HuH-7 (cell line): Measurements from ENCODE around the gene ZNF697.

Source experiments
- DNase-seq: peaks from one replicate; pipeline ENCODE4 v3.0.0; 2011; ENCODE audit warnings: low spot score

Gene ZNF697

DNA sequence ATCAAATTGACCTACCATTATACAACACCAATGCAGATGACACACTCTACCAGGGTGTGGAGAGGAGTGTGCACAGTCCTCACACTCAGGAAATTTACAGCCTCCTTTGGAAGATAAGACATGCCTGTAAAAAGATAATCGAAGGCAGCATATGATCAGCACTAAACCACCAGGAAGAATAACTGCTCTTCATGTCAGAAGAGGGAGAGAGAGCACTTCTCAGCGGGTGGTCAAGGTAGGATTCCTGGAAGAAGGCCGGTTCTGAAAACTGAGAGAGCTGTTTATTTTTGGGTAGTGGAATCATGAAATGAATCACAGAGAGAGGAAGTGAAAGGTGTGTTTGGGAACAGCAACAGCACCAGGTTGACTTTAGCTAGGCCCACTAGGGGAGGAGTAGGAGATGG, 14.0 kb upstream of the ZNF697 start:
- no peak for DNase-seq

- DNase-seq: no peak
Measured at GRCh38 chr1:119660253-119661083, 12.4 kb upstream of the ZNF697 start.

- DNase-seq: no peak
Measured at GRCh38 chr1:119659628-119660027, 11.6 kb upstream of the ZNF697 start.

- no peak for DNase-seq
Measured at GRCh38 chr1:119656410-119656955, 8.4 kb upstream of the ZNF697 start.

DNA sequence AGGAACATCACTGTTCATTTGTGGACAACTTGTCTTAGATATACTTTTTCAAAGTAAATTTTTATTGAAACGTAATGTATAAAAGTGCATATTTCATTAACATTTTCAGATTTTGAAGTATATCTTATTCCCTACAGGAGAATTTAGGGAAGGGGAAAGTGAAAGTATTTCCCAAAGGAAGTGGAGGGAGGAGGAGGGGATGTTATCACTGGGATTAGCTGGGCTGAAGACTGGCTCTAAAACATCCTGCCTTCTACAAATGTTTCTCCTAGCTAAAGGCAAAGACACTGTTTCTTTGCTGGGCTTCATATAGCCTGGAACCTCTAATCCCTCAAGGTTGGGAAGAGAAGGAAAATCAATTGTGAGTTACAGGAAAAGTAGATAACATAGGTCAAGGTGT, 7.1 kb upstream of the ZNF697 start:
- no peak for DNase-seq

DNA sequence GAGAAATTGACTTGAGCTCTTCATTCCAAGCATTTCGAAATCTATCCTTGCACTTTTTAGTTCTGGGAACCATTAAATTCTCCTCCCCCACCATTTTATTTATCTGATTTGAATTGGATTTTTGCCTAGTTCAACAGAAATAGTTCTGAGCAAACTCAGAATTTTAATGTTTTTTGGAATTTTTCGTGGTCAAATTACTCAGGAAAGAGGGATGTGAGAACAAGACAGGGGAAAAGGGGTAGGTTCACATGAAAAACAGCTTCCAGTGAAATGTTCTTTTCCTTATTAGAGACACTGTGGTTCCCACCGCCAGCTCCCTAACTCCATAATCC, 5.7 kb upstream of the ZNF697 start:
- DNase-seq: no peak

DNA sequence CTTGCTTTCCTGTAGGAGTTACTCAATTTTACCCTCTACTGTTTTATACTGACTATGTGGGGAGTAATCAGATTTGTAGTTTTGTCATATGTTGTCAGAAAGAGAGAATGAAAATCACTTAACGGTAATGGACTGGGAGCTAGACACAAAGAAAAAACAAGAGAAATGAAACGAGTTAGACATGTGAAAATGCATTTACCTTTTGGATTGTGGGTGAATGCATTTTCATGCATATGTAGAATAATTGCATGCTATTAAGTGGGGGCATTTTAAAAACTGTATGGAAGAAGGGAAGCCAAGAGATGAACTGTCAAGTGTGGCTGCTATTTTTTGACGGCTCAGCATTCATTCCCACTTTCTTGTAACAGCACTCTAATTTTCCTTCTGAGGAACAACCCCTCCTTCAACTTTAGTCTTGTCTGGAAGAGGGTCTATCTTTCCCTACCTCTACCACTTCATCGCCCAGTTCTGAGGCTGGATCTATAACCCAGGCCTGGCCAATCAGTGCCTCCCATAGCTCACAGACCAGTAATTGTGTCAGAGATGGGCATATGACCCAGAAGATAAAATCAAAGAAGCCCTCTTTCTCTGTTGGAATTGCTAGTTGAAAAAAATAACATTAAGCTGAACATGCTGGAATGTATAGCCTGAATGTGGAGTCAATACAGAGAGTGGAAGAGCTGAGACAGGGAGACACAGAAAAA, 5.2 kb upstream of the ZNF697 start:
- DNase-seq: no peak

- DNase-seq: no peak
Measured at GRCh38 chr1:119652587-119652986, 4.5 kb upstream of the ZNF697 start.

DNA sequence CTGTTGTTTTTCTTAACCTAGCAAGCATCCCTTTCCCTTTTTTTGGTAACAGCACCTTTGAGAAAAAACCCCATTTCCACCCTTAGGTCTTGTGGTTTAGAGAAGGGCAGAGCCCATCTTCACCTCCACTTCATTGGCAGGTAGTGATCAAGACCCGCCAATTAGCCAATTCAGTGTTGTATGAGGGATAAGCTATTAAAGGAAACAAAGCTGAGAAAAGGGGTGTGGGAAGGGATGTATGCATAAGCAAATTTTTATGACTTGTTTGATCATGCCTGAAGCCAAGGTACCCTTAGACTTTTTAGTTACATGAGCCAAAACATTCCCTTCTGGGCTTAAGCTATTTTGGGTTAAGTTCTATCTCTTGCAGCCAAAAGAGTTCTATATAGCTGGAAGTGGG, 3.6 kb upstream of the ZNF697 start:
- DNase-seq: no peak

DNA sequence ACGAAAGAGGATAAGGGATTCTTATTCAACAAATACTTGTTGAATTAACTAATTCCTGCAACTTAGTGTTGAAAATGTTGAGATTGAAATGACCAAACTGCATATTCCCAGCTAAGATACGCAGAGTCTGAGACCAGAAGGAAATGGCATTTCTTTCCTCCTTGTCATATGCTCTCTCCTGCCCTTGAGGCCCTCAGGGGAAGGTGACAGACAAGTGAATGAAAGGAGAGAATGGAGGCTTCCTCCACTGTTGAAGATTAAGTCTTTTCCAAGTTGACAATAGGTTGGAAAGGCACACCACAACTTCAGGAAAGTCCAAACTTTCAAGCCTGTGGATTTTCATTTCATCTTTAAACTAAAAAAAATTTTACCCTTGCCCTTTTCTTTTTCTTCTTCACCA, 3.1 kb upstream of the ZNF697 start:
- DNase-seq: no peak

DNA sequence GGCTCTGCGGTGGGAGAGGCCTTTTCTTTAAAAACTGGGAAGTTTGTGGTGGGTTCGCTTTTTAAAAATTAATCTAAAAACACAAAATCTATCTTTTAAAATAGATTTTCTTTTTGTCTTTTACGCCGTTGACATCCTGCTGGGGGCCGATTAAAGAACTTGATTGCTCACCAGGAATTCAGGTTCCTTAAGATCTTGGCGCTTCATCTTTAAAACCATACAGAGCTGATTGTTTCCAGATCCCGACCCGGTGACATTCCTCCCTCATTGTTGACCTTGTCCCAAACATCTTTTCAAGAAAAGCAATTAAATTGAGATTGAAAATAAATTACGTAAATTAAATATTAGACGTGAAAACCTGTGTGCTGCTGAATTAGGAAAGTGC, 546 bp upstream of the ZNF697 start:
- no peak for DNase-seq

GRCh38 chr1:119647228-119647733, 785 bp downstream of the ZNF697 start:
- no peak for DNase-seq

DNA sequence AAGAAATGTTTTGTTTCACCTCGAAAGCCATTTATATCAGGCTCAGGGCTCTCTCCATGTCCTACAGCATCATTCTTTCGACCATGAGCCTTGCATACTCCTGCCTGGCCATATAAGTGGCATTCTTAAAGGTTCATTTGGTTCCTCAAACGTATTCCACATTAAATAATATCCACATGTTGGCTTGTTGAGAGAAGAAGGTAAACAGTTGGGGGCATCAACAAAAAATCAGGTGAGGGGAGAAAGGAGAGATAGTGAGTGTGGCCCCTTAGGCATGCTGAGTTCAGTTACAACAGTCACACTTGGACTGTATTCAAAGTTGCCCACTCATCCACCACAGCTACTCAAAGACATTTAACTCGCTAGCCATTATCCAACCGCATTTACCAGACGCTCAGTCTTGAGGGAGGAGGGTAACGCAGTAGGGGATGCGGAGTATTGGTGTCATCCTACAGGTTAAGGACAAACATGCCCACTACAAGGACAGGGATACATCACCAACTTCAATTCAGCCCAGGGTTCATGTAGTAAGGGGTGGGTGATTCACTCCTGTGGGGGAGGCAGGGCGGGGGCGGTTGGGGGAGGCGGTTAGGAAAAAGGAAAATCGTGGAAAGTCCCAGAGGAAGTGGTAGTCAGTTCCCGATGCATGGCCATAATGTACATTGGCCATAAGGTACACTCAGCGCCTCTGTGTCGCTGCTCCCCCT, 1.4 kb downstream of the ZNF697 start:
- DNase-seq: no peak

DNA sequence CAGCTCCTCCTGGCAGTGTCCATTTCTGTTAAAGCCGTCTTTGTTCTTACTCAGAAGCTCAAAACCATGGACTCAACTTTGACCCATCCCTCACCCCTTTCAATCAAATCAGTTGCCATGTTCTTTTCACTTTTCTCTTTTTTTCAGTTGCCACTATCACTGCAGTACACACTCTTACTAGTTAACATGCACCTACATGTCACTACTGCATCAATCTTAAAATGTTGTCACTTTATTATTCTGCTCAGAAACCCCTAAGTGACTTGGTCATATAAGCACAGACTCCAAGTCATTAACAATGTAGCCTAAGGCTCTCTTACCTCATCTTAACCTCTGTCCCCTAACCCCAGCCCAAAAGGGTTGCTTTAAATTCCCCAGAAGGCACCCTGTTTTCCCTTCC, 9.0 kb downstream of the ZNF697 start:
- no peak for DNase-seq

DNA sequence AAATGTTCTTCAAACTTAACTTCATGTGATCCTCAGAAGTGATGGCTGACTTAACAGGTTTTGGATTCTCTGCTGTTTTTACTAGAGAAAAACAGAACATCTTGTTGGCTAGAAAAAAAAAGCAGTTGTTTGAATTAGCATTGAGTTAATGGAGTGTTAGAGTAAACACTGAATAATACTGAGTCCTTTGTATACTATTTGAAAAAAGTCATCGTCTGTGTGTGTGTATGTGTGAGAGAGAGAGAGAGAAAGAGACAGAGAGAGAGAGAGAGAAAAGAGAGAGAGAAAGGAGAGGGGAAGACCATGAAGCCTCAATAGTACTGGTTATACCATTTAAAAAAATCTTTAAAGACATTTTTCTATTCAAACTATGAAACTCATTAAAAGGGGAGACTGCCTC, 10.4 kb downstream of the ZNF697 start:
- DNase-seq: no peak

DNA sequence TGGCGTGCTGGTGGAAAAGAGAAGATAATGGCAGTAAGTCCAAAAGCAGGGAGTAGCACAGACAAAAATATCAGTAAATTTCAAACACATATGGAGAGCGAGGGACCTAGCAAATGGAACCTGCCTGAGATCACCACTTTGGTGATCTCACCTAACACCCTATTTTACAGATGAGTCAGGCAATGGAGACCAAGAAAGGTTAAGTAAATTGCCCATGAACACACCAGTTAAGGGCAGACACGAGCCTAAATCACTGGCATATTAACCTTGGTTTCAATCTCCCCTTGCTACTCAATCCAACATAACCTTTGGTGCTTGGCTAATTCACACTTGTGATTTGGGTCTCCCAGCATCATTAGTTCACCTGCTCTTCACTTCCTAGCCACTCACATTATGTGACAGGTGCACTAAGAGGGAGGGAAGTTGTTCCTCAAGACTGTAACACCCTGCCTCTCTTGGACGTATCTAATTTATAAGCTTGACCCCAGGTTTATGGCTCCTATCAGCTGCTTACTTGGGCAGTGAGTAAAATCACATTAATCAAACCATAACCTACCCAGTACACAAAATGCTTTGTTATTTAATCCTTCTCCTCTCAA, 11.5 kb downstream of the ZNF697 start:
- no peak for DNase-seq

- no peak for DNase-seq
Measured at GRCh38 chr1:119635811-119636390, 12.2 kb downstream of the ZNF697 start.

- DNase-seq: no peak
Measured at GRCh38 chr1:119634016-119634415, 14.1 kb downstream of the ZNF697 start.

DNA sequence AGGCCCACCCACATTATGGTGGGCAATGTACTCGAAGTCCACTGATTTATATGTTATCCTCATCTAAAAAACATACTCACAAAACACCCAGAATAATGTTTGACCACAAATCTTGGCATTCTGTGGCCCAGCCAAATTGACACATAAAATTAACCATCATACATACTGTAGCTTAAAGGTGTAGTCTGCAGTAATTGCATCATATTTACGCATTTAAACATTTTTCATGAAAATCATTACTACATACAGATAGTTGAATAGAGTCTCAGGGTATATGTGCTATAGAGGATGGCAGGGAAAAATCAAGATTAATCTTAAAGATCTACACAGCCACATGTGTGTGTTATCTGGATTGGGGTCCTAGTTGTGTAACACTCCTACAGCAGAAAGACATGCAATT, 14.5 kb downstream of the ZNF697 start:
- DNase-seq: no peak

GRCh38 chr1:119632841-119633240, 15.2 kb downstream of the ZNF697 start:
- no peak for DNase-seq

GRCh38 chr1:119632103-119632490, 16.0 kb downstream of the ZNF697 start:
- DNase-seq: no peak
